Measurements from ENCODE around the gene ALDH1L1.

Gene ALDH1L1

GRCh38 chr3:126180477-126181397 lies at the start of gene ALDH1L1:
ALDH1L1 (minus strand) TSS chr3:126180586; CDS start chr3:126160979, 19,607 bp downstream.
- no peak within 1 kb of the TSS for H3K27ac Mint-ChIP-seq
- no peaks in the 10 kb centered on the region for H3K36me3 Mint-ChIP-seq (ENCODE audit: low read depth)
- peaks cover 38% of the 10 kb centered on the region for H3K27me3 Mint-ChIP-seq (ENCODE audit: low read depth)
- no peak for DNase-seq (ENCODE audit: low spot score)
- H3K9me3 Mint-ChIP-seq, result no peaks in the 10 kb centered on the region
- no peaks in the 10 kb centered on the region for H3K4me1 Mint-ChIP-seq (ENCODE audit: low read depth)
- H3K4me3 Mint-ChIP-seq, result no peak within 1 kb of the TSS

- H3K27ac Mint-ChIP-seq, result no peak overlapping the region
- no peaks in the 10 kb centered on the region for H3K36me3 Mint-ChIP-seq (ENCODE audit: low read depth)
- DNase-seq (ENCODE audit: low spot score), result no peak
- H3K9me3 Mint-ChIP-seq, result no peaks in the 10 kb centered on the region
- H3K4me1 Mint-ChIP-seq (ENCODE audit: low read depth), result no peaks in the 10 kb centered on the region
- H3K4me3 Mint-ChIP-seq, result no peak overlapping the region
- H3K27me3 Mint-ChIP-seq (ENCODE audit: low read depth), result peaks cover 16% of the 10 kb centered on the region
These were observed 46.0 kb upstream of the ALDH1L1 start for GRCh38 chr3:126226374-126226773.

- H3K4me1 Mint-ChIP-seq (ENCODE audit: low read depth), result peaks cover 2% of the 10 kb centered on the region
- H3K27me3 Mint-ChIP-seq (ENCODE audit: low read depth), result peaks cover 52% of the 10 kb centered on the region
- no peak overlapping the region for H3K4me3 Mint-ChIP-seq
- H3K9me3 Mint-ChIP-seq, result no peaks in the 10 kb centered on the region
- no peak for DNase-seq (ENCODE audit: low spot score)
- no peaks in the 10 kb centered on the region for H3K36me3 Mint-ChIP-seq (ENCODE audit: low read depth)
- H3K27ac Mint-ChIP-seq, result no peak overlapping the region
These were observed 36.0 kb upstream of the ALDH1L1 start for GRCh38 chr3:126216416-126216815.

GRCh38 chr3:126213379-126214028 lies 33.1 kb upstream of the ALDH1L1 start:
- H3K9me3 Mint-ChIP-seq, result no peaks in the 10 kb centered on the region
- DNase-seq (ENCODE audit: low spot score), result no peak
- H3K4me1 Mint-ChIP-seq (ENCODE audit: low read depth), result peaks cover 2% of the 10 kb centered on the region
- no peak overlapping the region for H3K4me3 Mint-ChIP-seq
- H3K27me3 Mint-ChIP-seq (ENCODE audit: low read depth), result peaks cover 54% of the 10 kb centered on the region
- no peak overlapping the region for H3K27ac Mint-ChIP-seq
- no peaks in the 10 kb centered on the region for H3K36me3 Mint-ChIP-seq (ENCODE audit: low read depth)

- Mint-ChIP-seq H3K36me3 (ENCODE audit: low read depth) (no peaks in the 10 kb centered on the region), H3K27me3 (ENCODE audit: low read depth) (peaks cover 54% of the 10 kb centered on the region), H3K4me1 (ENCODE audit: low read depth) (peaks cover 2% of the 10 kb centered on the region), H3K27ac (no peak overlapping the region), H3K4me3 (peak overlapping the region; percentile 59), H3K9me3 (no peaks in the 10 kb centered on the region)
- no peak for DNase-seq (ENCODE audit: low spot score)
These were observed 32.4 kb upstream of the ALDH1L1 start for GRCh38 chr3:126212620-126213378.

GRCh38 chr3:126212250-126212619 lies 31.8 kb upstream of the ALDH1L1 start:
- Mint-ChIP-seq H3K36me3 (ENCODE audit: low read depth) (no peaks in the 10 kb centered on the region), H3K27me3 (ENCODE audit: low read depth) (peaks cover 51% of the 10 kb centered on the region), H3K4me3 (no peak overlapping the region), H3K27ac (no peak overlapping the region), H3K9me3 (no peaks in the 10 kb centered on the region), H3K4me1 (ENCODE audit: low read depth) (peaks cover 2% of the 10 kb centered on the region)
- DNase-seq (ENCODE audit: low spot score), result no peak

- H3K4me3 Mint-ChIP-seq, result no peak overlapping the region
- peaks cover 2% of the 10 kb centered on the region for H3K4me1 Mint-ChIP-seq (ENCODE audit: low read depth)
- no peaks in the 10 kb centered on the region for H3K36me3 Mint-ChIP-seq (ENCODE audit: low read depth)
- no peak overlapping the region for H3K27ac Mint-ChIP-seq
- H3K9me3 Mint-ChIP-seq, result no peaks in the 10 kb centered on the region
- peaks cover 45% of the 10 kb centered on the region for H3K27me3 Mint-ChIP-seq (ENCODE audit: low read depth)
- no peak for DNase-seq (ENCODE audit: low spot score)
These were observed 31.2 kb upstream of the ALDH1L1 start for GRCh38 chr3:126211569-126211968.

GRCh38 chr3:126210606-126211005 lies 30.2 kb upstream of the ALDH1L1 start:
- Mint-ChIP-seq H3K4me3 (no peak overlapping the region), H3K27ac (no peak overlapping the region), H3K36me3 (ENCODE audit: low read depth) (no peaks in the 10 kb centered on the region), H3K27me3 (ENCODE audit: low read depth) (peaks cover 39% of the 10 kb centered on the region), H3K9me3 (no peaks in the 10 kb centered on the region), H3K4me1 (ENCODE audit: low read depth) (peaks cover 2% of the 10 kb centered on the region)
- no peak for DNase-seq (ENCODE audit: low spot score)

GRCh38 chr3:126209741-126210140 lies 29.4 kb upstream of the ALDH1L1 start:
- no peak for DNase-seq (ENCODE audit: low spot score)
- Mint-ChIP-seq H3K27ac (no peak overlapping the region), H3K4me3 (no peak overlapping the region), H3K9me3 (no peaks in the 10 kb centered on the region), H3K4me1 (ENCODE audit: low read depth) (peaks cover 2% of the 10 kb centered on the region), H3K27me3 (ENCODE audit: low read depth) (peaks cover 30% of the 10 kb centered on the region), H3K36me3 (ENCODE audit: low read depth) (no peaks in the 10 kb centered on the region)

GRCh38 chr3:126208606-126209256 lies 28.3 kb upstream of the ALDH1L1 start:
- Mint-ChIP-seq H3K4me1 (ENCODE audit: low read depth) (peaks cover 2% of the 10 kb centered on the region), H3K36me3 (ENCODE audit: low read depth) (no peaks in the 10 kb centered on the region), H3K4me3 (no peak overlapping the region), H3K9me3 (no peaks in the 10 kb centered on the region), H3K27me3 (ENCODE audit: low read depth) (peaks cover 21% of the 10 kb centered on the region), H3K27ac (no peak overlapping the region)
- DNase-seq (ENCODE audit: low spot score), result no peak

- Mint-ChIP-seq H3K9me3 (no peaks in the 10 kb centered on the region), H3K36me3 (ENCODE audit: low read depth) (no peaks in the 10 kb centered on the region), H3K27me3 (ENCODE audit: low read depth) (peaks cover 18% of the 10 kb centered on the region), H3K27ac (no peak overlapping the region), H3K4me3 (no peak overlapping the region), H3K4me1 (ENCODE audit: low read depth) (peaks cover 2% of the 10 kb centered on the region)
- DNase-seq (ENCODE audit: low spot score), result no peak
These were observed 27.8 kb upstream of the ALDH1L1 start for GRCh38 chr3:126208182-126208581.

- no peaks in the 10 kb centered on the region for H3K36me3 Mint-ChIP-seq (ENCODE audit: low read depth)
- DNase-seq (ENCODE audit: low spot score), result no peak
- H3K4me1 Mint-ChIP-seq (ENCODE audit: low read depth), result no peaks in the 10 kb centered on the region
- H3K27ac Mint-ChIP-seq, result no peak overlapping the region
- H3K9me3 Mint-ChIP-seq, result no peaks in the 10 kb centered on the region
- peaks cover 12% of the 10 kb centered on the region for H3K27me3 Mint-ChIP-seq (ENCODE audit: low read depth)
- no peak overlapping the region for H3K4me3 Mint-ChIP-seq
These were observed 26.8 kb upstream of the ALDH1L1 start for GRCh38 chr3:126207166-126207565.

GRCh38 chr3:126205717-126206655 lies 25.6 kb upstream of the ALDH1L1 start:
- H3K4me3 Mint-ChIP-seq, result no peak overlapping the region
- no peaks in the 10 kb centered on the region for H3K9me3 Mint-ChIP-seq
- no peak for DNase-seq (ENCODE audit: low spot score)
- no peaks in the 10 kb centered on the region for H3K36me3 Mint-ChIP-seq (ENCODE audit: low read depth)
- peaks cover 4% of the 10 kb centered on the region for H3K27me3 Mint-ChIP-seq (ENCODE audit: low read depth)
- no peak overlapping the region for H3K27ac Mint-ChIP-seq
- H3K4me1 Mint-ChIP-seq (ENCODE audit: low read depth), result no peaks in the 10 kb centered on the region
